Measurements from ENCODE around the gene TBC1D7. TPM values are rescaled to one million over a fixed set of nuclear protein-coding genes. Genes with fewer than 3 reads are reported as not detected.
A peak's percentile ranks its signal among the peaks of the same experiment; 100 is the strongest.

The TBC1D7 gene
- 10 to 100 TPM; 17.0 to 26.1 (median 20.4) TPM for polyA plus RNA-seq (ENCODE audit: insufficient read length in 10 of 10)
- long read RNA-seq, donor 1, partial matches to known transcripts: 0 of 4 reads
- long read RNA-seq, donor 1, other reads (novel, unspliced or antisense): 0 of 4 reads
- long read RNA-seq, donor 2, partial matches to known transcripts: 0 of 2 reads
- long read RNA-seq, donor 2, other reads (novel, unspliced or antisense): 0 of 2 reads
- long read RNA-seq, donor 3: 0 reads
- long read RNA-seq, donor 4, partial matches to known transcripts: 0 of 1 reads
- long read RNA-seq, donor 4, other reads (novel, unspliced or antisense): 0 of 1 reads
- long read RNA-seq, donor 5, partial matches to known transcripts: 0 of 3 reads
- long read RNA-seq, donor 5, other reads (novel, unspliced or antisense): 0 of 3 reads
- long read RNA-seq, donor 6, partial matches to known transcripts: 0 of 3 reads
- long read RNA-seq, donor 6, other reads (novel, unspliced or antisense): 0 of 3 reads
- long read RNA-seq, donor 7: 0 reads
- long read RNA-seq, donor 8: 0 reads
- long read RNA-seq, donor 9: 0 reads

DNA sequence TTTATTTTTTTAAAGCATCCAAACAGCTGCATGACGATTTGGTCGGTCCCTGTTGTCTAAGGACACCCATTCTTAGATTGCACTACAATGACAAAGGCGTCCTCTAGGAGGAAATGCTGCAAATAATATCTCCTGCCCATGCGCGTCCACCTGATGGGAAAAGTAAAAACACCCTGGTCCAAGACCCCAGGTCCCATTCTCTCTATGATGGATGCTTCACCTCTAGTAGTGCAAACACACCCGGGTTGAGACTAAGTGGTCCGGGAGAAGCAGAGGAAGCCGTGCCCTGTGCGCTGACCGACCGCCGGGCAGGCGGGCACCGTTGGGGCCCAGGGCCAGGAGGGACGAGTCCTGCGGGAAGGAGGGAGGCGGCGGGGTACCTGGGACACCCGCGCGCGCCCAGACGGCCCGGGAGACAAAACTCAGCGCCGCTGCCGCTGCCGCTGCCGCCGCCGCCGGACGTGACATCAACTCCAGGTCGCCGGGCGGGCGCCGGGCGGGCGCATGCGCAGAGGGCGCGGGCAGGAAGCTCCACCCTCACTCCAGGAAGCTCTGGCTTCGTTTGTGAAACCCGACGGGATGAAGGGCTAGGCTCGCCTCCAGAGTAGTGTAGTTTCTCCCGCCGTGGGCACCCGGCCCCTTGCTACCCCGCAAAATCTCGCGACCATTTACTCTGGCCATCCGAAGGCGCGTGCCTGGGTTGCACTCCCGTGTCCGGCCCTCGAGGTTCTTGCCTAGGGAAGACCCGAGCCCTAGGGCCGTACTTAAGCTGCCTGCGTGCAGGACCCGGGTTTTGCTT is at the start of gene TBC1D7:
Gene TBC1D7 (minus strand): TSS at position 462 of the 799 bp plus-strand sequence. CDS start 1,639 bp downstream, outside the sequence.
- DNase-seq: peak; percentile 90 to 98 (median 93)

DNA sequence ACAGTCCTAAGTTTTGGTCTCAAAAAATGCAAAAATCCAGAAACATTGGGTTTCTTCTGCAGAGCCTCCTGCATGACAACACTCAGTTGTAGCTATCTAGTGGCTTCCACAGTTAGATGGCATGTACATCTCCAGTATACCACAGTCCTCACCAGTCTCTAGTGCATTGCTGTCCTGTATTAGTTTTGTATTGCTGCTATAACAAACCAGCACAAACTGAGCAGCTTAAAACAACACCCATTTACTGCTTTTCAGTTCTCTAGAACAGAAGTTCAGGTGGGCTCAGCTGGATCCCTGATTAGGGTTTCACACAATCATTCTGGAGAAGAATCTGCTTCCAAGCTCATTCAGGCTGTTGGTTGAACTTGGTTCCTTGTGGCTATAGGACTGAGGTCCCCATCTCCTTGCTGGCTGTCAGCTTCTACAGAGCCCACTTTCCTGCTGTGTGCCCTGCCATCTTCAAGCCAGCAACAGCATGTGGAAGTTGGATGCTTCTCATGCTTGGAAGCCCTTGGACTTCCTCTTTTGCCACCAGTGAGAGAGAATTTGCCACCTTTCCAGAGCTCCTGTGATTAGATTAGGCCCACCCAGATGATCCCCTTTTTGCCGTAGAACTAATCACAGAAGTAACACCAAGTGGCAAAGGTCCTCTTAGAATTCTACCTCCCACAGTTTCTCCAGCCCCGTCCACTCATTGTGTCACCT is 48.9 kb upstream of the TBC1D7 start:
- DNase-seq: no peak

GRCh38 chr6:13375360-13375878 is 47.1 kb upstream of the TBC1D7 start:
- no peak for DNase-seq

DNA sequence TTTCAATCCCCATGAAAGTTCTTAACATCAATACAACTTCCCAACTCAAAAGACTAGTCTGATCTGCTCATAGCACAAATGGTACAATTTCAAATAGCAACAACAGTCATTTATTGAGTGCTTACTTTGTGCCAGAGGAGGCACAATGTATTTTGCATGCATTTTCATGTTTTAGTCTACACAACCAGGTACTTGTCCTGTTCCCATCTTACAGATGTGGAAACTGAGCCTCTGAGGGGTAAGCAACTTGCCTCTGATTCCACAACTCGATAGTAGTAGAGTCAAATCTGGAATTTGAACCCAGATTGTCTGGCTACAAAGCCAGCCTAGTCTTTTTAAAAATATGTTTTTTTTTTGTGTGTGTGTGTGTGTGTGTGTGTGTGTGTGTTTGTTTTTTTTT is 45.6 kb upstream of the TBC1D7 start:
- DNase-seq: no peak

- DNase-seq: no peak
These were observed 45.1 kb upstream of the TBC1D7 start for GRCh38 chr6:13373488-13373886.

- peak in 1 of 3 donors; percentile 28 for DNase-seq
These were observed 44.6 kb upstream of the TBC1D7 start for GRCh38 chr6:13372688-13373487.

- peak in 1 of 3 donors; percentile 44 for DNase-seq
These were observed 43.7 kb upstream of the TBC1D7 start for GRCh38 chr6:13372076-13372475.

- DNase-seq: no peak
These were observed 43.2 kb upstream of the TBC1D7 start for GRCh38 chr6:13371421-13372072.

DNA sequence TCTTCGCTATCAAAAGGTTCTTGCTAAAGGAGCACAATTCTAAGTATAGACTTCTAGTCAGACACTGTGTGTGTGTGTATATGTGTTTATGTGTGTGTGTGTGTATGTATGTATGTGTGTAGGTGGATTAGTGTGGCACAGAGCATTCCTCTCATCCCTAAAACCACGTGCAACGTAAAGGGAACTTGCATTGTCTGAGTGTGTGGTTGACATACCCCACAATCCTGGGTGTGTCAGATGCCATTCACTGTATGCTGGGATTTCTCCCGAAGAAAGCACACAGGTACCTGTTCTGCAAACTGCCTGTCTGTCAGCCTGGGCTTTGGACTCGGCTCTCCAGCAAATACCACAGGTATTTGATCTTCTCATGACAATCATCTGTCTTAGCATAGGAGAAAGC is 42.3 kb upstream of the TBC1D7 start:
- DNase-seq: no peak

GRCh38 chr6:13369591-13369990 is 41.3 kb upstream of the TBC1D7 start:
- no peak for DNase-seq

GRCh38 chr6:13368731-13369115 is 40.4 kb upstream of the TBC1D7 start:
- DNase-seq: no peak

DNA sequence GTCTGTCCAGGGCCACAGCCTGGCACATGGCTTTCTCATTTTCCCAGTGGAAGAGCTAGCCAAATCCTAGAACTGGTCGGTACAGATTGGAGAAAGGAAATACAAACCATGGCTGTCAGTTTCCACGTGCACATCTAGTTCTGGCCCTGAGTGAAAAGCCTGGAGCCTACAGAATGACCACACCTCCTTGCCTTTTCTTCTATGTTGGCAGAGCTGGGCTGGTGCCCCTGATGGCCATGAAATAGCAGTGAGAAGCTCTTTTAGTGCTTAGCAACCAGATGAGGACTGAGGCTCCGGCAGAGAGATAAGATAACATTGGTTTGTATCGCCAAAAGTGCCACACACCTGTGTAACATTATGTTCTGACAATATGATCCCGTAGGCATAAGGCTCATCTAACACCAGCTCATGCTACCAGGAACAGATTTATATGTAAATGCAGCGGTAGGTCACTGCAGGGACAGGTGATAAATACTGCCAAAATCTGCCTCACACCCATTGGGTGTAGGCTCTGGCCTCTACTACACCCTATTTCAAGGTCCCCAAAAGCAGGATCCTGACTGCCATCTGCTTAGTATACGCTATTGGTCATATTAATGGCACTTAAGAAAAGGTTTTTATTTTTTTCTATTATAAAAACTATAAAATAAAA is 39.9 kb upstream of the TBC1D7 start:
- DNase-seq: no peak

DNA sequence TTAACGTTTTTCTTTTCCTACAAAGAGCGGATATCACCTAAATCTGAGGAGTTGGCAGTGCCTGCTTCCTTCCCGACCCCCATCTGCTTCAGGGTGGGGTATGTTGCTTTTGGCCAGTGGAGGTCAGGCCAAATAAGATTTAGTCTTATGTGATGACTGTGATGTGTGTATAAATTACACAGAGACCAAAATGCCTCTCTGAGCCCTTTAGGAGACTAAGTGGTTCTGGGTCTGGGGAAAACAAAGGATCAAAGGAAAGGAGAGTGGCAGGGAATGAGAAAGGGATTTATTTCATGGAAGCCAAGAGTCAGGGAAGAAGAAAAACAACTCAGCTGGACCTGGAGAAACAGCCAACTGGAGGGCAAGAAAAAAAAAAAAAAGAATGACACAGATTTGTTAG is 39.1 kb upstream of the TBC1D7 start:
- DNase-seq: no peak

- no peak for DNase-seq
These were observed 37.0 kb upstream of the TBC1D7 start for GRCh38 chr6:13365320-13365719.

GRCh38 chr6:13364842-13365241 is 36.5 kb upstream of the TBC1D7 start:
- DNase-seq: no peak

DNA sequence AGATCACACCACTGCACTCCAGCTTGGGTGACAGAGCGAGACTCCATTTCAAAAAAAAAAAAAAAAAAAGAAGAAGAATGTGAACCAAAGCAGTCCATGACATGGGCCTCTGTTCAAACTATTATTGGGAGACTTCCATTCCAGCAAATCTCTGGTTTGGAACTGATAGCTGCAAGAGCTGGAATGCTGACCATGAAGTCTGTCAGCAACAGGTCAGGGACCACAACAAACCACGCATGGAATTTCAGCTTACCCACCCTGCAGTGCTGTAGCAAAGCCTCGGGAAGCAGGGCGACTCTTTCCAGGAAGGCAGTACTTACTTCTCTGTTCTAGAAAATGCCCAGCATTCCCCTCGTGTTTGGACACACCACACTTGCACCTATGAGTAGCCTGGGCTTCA is 34.1 kb upstream of the TBC1D7 start:
- no peak for DNase-seq

GRCh38 chr6:13360671-13361540 is 32.6 kb upstream of the TBC1D7 start:
- DNase-seq: no peak

- DNase-seq: no peak
These were observed 30.9 kb upstream of the TBC1D7 start for GRCh38 chr6:13359287-13359686.

DNA sequence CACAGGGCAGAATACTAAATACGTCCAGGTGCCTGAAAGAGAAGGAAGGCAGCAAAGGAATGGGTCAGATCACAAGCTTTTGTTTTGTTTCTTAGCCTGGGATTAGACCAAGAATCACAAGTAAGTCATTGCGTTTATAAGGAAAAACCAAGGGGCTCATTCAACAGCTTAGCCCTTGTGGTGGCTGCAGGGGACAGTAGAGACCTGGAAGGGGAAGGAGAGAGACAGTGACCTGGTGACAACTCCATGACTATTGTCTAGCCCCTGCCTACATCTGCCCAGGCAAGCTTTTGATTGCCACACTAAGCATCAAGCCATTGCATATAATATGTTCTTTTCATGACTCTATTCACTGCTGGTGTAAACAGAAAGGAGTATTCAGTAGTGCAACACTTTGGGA is 30.2 kb upstream of the TBC1D7 start:
- DNase-seq: no peak
